ACC112 (cell line): Measurements from ENCODE around the gene TSTD1.

Source experiments
- H2AFZ ChIP-seq: fragments of 200-600 bp; sonication (generic); one replicate; pipeline ENCODE4 v1.6.0; 2017; ENCODE audit warnings: antibody characterized with exemption, low read length; ENCODE audit not compliant: unreplicated experiment
- H3K27ac ChIP-seq: fragments of 200-600 bp; sonication (generic); 2 replicates; pipeline ENCODE4 v1.5.1; 2014; ENCODE audit warnings: low read depth, mild to moderate bottlenecking, antibody characterized with exemption, low read length, moderate library complexity
- H3K27me3 ChIP-seq: fragments of 200-600 bp; sonication (generic); 2 replicates; pipeline ENCODE4 v1.6.1; 2014; ENCODE audit warnings: mild to moderate bottlenecking, antibody characterized with exemption, low read length, moderate library complexity, mixed read lengths; ENCODE audit not compliant: insufficient read depth
- H3K36me3 ChIP-seq: fragments of 200-600 bp; sonication (generic); 2 replicates; pipeline ENCODE4 v1.6.1; 2016; ENCODE audit warnings: mild to moderate bottlenecking, antibody characterized with exemption, low read length, moderate library complexity, mixed read lengths; ENCODE audit not compliant: insufficient read depth
- H3K4me1 ChIP-seq: fragments of 200-600 bp; sonication (generic); one replicate; pipeline ENCODE4 v1.6.1; 2016; ENCODE audit warnings: low read length, mixed read lengths; ENCODE audit not compliant: insufficient read depth, unreplicated experiment, control insufficient read depth
- H3K4me3 ChIP-seq: fragments of 200-600 bp; sonication (generic); 2 replicates; pipeline ENCODE4 v1.5.1; 2014; ENCODE audit warnings: mild to moderate bottlenecking, low read depth, low read length
- H3K79me2 ChIP-seq: fragments of 200-600 bp; sonication (generic); one replicate; pipeline ENCODE4 v1.6.0; 2016; ENCODE audit warnings: low read length; ENCODE audit not compliant: control insufficient read depth, unreplicated experiment, insufficient read depth

The TSTD1 gene

DNA sequence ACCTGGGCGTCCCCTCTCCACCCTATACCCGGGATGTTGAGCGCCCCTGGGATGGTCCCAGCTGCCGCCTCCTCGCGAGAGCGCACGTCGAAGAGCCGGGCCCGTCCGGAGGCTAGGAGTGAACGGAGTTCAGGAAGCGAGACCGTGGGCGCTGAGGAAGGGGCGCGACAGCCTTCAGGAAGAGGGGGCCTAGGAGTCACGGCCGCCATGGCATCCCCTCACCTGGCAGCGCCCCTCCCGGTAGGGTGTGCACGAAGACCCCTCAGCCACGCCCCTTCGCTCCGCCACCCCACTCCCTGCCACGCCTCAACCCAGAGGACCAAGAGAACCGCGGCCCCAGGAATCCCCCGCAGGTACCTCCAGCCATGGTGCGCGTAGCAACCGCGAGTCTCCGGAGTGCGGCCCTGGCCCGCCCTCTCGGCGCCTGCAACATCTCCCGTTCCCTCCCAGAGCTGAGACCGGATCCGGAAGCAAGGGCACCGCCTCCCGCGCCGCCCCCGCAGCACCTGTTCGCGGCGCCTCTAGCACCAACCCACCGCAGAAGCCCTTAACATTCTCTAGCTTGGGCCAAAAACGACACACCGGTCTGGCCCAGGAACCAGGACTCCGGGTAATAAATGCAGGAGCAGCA, at the start of gene TSTD1:
TSTD1 (minus strand) TSS at position 442 of the 631 bp plus-strand sequence; CDS start at position 367, 75 bp downstream.
- Histone ChIP-seq H3K79me2 (peaks cover 11% of the 10 kb centered on the region), H3K36me3 (peaks cover 5% of the 10 kb centered on the region; the same call in 1 of the 2 replicates), H2AFZ (no peak within 1 kb of the TSS), H3K4me3 (no peak within 1 kb of the TSS; the same call in 1 of the 2 replicates), H3K4me1 (no peaks in the 10 kb centered on the region), H3K27ac (no peak within 1 kb of the TSS), H3K27me3 (no peaks in the 10 kb centered on the region)

GRCh38 chr1:161086457-161086856, 47.7 kb upstream of the TSTD1 start:
- no peaks in the 10 kb centered on the region for H3K79me2 ChIP-seq
- H3K27me3 ChIP-seq: no peaks in the 10 kb centered on the region
- no peak overlapping the region for H3K4me3 ChIP-seq
- no peak overlapping the region for H3K27ac ChIP-seq
- no peaks in the 10 kb centered on the region for H3K36me3 ChIP-seq
- H3K4me1 ChIP-seq: peaks cover 40% of the 10 kb centered on the region
- H2AFZ ChIP-seq: no peak overlapping the region

DNA sequence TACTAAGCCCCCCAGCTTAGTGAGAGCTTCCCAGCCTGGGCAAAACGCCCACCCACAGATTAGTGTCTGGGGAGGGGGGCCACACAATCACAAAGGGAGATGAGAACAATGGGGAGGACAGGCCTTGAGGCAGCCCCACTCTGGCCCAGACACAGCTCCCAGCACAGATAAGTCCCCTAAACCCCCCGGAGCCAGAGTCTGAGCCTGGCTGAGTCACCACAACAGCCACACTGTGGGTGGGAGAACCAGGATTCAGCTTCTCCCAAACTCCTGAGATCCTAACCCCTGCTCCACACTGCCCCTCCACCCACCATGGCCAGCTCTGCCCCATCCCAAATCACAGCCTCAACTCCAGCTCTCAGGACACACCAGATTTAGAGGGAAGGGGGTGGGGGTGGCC, 46.4 kb upstream of the TSTD1 start:
- no peaks in the 10 kb centered on the region for H3K36me3 ChIP-seq
- no peaks in the 10 kb centered on the region for H3K27me3 ChIP-seq
- no peak overlapping the region for H3K4me3 ChIP-seq
- H3K4me1 ChIP-seq: peaks cover 49% of the 10 kb centered on the region
- H3K27ac ChIP-seq: no peak overlapping the region
- H3K79me2 ChIP-seq: no peaks in the 10 kb centered on the region
- H2AFZ ChIP-seq: no peak overlapping the region

DNA sequence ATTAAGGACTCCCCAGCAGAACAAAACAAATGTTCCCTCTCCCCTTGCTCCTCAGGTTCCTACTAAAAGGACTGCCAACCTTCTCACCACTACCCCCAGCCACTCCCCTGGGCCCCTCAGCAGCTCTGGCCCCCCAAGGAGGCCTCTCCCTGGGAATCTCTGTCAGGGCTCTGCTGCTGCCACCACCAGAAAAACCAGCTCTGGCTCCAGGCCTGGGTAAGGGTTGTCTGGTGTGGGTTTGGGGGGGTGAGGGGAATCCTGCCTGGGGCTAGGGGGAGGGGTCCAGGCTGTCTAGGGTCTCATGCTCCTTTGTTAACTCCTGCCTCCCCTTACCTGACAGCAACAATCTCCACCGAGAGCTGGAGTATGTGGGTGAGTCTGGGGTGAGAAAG, 45.8 kb upstream of the TSTD1 start:
- no peaks in the 10 kb centered on the region for H3K27me3 ChIP-seq
- H3K79me2 ChIP-seq: no peaks in the 10 kb centered on the region
- H2AFZ ChIP-seq: no peak overlapping the region
- H3K4me1 ChIP-seq: peaks cover 49% of the 10 kb centered on the region
- no peaks in the 10 kb centered on the region for H3K36me3 ChIP-seq
- no peak overlapping the region for H3K4me3 ChIP-seq
- H3K27ac ChIP-seq: no peak overlapping the region

DNA sequence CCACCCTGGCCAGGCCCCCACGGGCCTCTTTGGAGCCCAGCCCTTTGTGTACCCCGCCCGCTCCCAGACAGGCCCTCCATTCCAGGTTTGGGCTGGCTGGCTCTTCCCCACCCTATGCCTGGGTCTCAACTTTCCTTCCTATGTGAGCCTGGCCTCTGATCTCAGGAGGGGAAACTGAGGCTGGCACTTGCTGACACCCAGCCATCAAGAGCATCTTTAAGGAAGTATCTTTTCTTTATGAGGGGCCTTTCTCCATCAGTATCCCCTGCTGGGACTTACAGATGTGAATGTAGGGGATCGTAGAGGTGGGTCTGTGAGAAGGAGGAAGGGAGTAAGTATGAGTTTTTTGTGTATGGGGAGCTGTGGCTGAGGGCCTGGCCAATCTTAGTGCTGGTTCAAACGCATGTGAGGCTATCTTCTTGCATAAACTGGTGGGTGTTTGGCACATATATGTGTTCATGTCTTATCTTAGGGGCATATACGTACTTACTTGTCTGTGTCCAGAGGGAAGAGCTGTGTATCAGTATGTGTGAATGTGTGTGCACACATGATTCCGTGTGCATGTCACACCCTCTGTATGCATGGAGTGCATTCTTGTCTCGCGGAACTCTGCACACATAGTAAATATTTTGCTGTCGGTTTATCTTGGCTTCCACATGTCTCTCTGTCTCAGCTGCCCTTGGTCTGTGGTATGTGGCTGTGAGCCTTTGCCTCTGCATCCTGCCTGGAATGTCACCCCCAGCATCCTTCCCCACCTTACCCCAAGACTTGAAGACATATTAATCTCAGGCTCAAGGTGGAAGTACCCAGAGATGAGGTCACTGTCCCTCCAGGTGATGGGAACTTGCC, 45.2 kb upstream of the TSTD1 start:
- Histone ChIP-seq H3K4me1 (peaks cover 49% of the 10 kb centered on the region), H3K36me3 (no peaks in the 10 kb centered on the region), H3K79me2 (no peaks in the 10 kb centered on the region), H2AFZ (no peak overlapping the region), H3K4me3 (no peak overlapping the region), H3K27me3 (no peaks in the 10 kb centered on the region), H3K27ac (0 out of 2 replicates have a peak overlapping the region, but pooled peaks have one; percentile 17)

DNA sequence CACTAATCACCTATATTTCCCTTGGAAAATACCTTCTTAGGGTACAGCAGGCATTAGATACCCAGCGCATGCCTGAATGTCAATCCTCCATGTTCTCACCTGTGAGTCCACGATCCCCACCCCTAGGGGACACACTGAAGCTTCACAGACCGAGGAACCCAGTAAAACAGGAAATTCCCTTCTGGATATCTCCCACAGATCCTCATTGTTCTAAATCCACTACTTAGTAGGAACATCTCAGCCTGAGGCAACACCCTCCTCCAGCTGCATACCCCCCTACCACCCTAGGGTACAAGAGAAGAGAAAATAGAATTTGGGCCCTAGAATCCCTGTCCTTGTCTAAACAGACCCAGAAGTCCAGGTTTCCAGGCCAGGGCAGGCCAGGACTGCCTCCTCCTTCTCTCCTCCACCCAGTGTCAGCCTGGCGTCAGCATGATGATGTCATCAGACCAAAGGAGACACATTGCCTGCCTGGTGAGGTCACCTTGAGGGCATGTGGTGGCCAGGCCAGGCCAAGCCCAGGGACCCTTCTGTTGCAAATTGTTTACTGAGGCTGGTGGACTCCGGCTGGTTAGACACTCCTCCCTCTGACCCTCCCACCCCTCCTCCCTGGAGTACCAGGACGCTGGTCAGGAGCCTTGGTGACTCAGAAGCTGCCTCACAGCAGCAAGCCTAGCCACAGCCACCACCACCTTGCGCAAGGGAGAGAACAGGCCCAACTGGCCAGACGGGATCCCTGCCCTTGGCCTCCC, 44.4 kb upstream of the TSTD1 start:
- H3K36me3 ChIP-seq: no peaks in the 10 kb centered on the region
- H3K27ac ChIP-seq: peak overlapping the region; percentile 64
- peak overlapping the region; percentile 40 for H2AFZ ChIP-seq
- no peaks in the 10 kb centered on the region for H3K79me2 ChIP-seq
- no peak overlapping the region for H3K4me3 ChIP-seq
- H3K27me3 ChIP-seq: no peaks in the 10 kb centered on the region
- peaks cover 42% of the 10 kb centered on the region for H3K4me1 ChIP-seq

DNA sequence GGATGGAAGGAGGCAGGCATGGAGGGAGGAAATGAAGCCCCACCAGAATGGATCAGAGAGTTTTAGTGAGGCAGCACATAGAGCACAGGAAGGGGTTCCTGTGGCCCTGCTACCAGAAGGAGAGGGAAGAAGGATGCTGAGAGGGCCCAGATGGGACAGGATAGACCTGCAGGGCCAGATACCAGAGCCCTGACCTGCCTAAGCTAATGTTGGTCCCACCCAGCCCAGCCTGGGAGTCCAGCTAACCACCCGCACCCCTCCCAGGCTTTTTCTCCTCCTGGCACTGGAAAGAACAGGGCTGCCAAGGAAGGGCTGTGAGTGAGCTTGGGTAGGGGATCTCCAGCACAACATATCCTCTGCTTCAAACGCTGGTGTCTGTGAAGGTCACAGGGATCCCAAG, 43.7 kb upstream of the TSTD1 start:
- H3K36me3 ChIP-seq: no peaks in the 10 kb centered on the region
- peak overlapping the region; percentile 64; the same call in 1 of the 2 replicates for H3K27ac ChIP-seq
- no peak overlapping the region for H3K4me3 ChIP-seq
- no peak overlapping the region for H2AFZ ChIP-seq
- peaks cover 42% of the 10 kb centered on the region for H3K4me1 ChIP-seq
- H3K79me2 ChIP-seq: no peaks in the 10 kb centered on the region
- H3K27me3 ChIP-seq: no peaks in the 10 kb centered on the region

- peaks cover 42% of the 10 kb centered on the region for H3K4me1 ChIP-seq
- no peak overlapping the region for H3K4me3 ChIP-seq
- no peaks in the 10 kb centered on the region for H3K27me3 ChIP-seq
- no peaks in the 10 kb centered on the region for H3K79me2 ChIP-seq
- H3K36me3 ChIP-seq: no peaks in the 10 kb centered on the region
- no peak overlapping the region for H3K27ac ChIP-seq
- H2AFZ ChIP-seq: no peak overlapping the region
These were observed 42.8 kb upstream of the TSTD1 start for GRCh38 chr1:161081519-161081918.

- H3K4me3 ChIP-seq: no peak overlapping the region
- H3K27me3 ChIP-seq: no peaks in the 10 kb centered on the region
- H3K27ac ChIP-seq: no peak overlapping the region
- H3K79me2 ChIP-seq: no peaks in the 10 kb centered on the region
- H3K36me3 ChIP-seq: no peaks in the 10 kb centered on the region
- H3K4me1 ChIP-seq: peaks cover 42% of the 10 kb centered on the region
- H2AFZ ChIP-seq: no peak overlapping the region
These were observed 42.0 kb upstream of the TSTD1 start for GRCh38 chr1:161080441-161081405.
